Osteoblast (primary cell): ENCODE results near the gene GCNT4. TPM values are rescaled to one million over a fixed set of nuclear protein-coding genes. Genes with fewer than 3 reads are reported as not detected.

Experiments
- DNase-seq: peaks from one replicate; pipeline ENCODE4 v3.0.0; 2011; ENCODE audit warnings: low spot score, mixed read lengths; ENCODE audit not compliant: insufficient read length; ENCODE audit errors: missing footprints
- H2AFZ ChIP-seq: 2 replicates; pipeline ENCODE4 v1.6.0; 2011; ENCODE audit warnings: mild to moderate bottlenecking, low read length
- H3K27ac ChIP-seq: 2 replicates; pipeline ENCODE4 v1.5.1; 2011; ENCODE audit warnings: mild to moderate bottlenecking, low read depth, low read length, moderate library complexity
- H3K27me3 ChIP-seq: 2 replicates; pipeline ENCODE4 v1.6.0; 2012; ENCODE audit warnings: mild to moderate bottlenecking, control low read depth, inconsistent platforms, low read length, moderate library complexity; ENCODE audit not compliant: insufficient read depth
- H3K36me3 ChIP-seq: 2 replicates; pipeline ENCODE4 v1.5.1; 2011; ENCODE audit warnings: mild to moderate bottlenecking, low read length, control low read depth, moderate library complexity; ENCODE audit not compliant: insufficient read depth
- H3K4me1 ChIP-seq: 2 replicates; pipeline ENCODE4 v1.5.1; 2011; ENCODE audit warnings: mild to moderate bottlenecking, low read length, control low read depth, moderate library complexity; ENCODE audit not compliant: insufficient read depth
- H3K4me2 ChIP-seq: 2 replicates; pipeline ENCODE4 v1.6.0; 2011; ENCODE audit warnings: mild to moderate bottlenecking, low read length; ENCODE audit not compliant: insufficient read depth
- H3K4me3 ChIP-seq: fragments of 200-600 bp; sonication (generic); 3 replicates; pipeline ENCODE4 v1.5.1; 2012; ENCODE audit warnings: mild to moderate bottlenecking, low read length, inconsistent platforms; ENCODE audit not compliant: insufficient read depth
- H3K79me2 ChIP-seq: 2 replicates; pipeline ENCODE4 v1.6.0; 2012; ENCODE audit warnings: mild to moderate bottlenecking, low read length, control low read depth, inconsistent platforms; ENCODE audit not compliant: insufficient read depth
- H3K9me3 ChIP-seq: 2 replicates; pipeline ENCODE4 v1.5.1; 2011; ENCODE audit warnings: low read depth, low read length, control low read depth
- H4K20me1 ChIP-seq: 2 replicates; pipeline ENCODE4 v1.6.0; 2012; ENCODE audit warnings: mild to moderate bottlenecking, low read length, control low read depth; ENCODE audit not compliant: insufficient read depth
- total RNA-seq: library from RNA; depleted of rRNA; stranded (reverse); fragments of >200 nt; gene quantifications from 2 replicates; pipeline ENCODE4 v1.2.3, GENCODE V29; 2012
- TF ChIP-seq, protein P1 (sequence below): IDR thresholded peaks from 2 replicates; pipeline ENCODE4 v1.5.1; 2011; ENCODE audit warnings: mild to moderate bottlenecking, low read depth, low read length, moderate library complexity; ENCODE audit errors: extremely low read depth

GCNT4 gene
- total RNA-seq, 1 donor, result 2.5 TPM

DNA sequence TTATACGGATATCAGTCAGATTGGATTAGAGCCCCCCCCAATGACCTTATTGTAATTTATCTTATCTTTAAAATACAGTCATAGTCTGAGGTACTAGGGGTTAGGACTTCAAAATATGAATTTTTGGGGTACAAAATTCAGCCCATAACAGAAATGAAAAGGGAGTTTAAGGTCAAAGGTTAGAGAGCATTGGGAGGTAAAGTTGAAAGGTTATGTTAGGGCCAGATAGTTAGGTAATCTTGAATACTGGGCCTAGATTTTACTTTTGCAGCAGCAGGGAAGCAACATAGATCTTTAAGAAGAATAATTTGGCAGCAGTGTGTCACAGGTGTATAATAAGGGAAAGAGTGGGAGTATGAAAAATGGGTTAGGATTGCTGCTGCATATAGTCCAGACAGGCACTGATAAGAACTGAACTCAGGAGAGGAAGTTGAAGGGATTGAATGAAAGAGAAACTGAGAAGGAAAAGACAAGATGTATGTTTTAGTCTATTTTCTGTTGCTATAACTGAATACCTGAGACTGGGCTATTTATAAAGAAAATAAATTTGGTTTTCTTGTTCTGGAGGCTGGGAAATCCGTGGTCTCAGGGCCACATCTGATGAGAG, 10.7 kb upstream of the GCNT4 start:
- Histone ChIP-seq H3K4me2 (no peak overlapping the region), H3K4me1 (no peaks in the 10 kb centered on the region), H3K4me3 (no peak overlapping the region), H3K79me2 (no peaks in the 10 kb centered on the region), H3K27ac (no peak overlapping the region), H3K36me3 (no peaks in the 10 kb centered on the region), H2AFZ (no peak overlapping the region), H3K27me3 (no peaks in the 10 kb centered on the region), H4K20me1 (no peaks in the 10 kb centered on the region), H3K9me3 (no peaks in the 10 kb centered on the region)
- TF ChIP-seq, protein P1, sequence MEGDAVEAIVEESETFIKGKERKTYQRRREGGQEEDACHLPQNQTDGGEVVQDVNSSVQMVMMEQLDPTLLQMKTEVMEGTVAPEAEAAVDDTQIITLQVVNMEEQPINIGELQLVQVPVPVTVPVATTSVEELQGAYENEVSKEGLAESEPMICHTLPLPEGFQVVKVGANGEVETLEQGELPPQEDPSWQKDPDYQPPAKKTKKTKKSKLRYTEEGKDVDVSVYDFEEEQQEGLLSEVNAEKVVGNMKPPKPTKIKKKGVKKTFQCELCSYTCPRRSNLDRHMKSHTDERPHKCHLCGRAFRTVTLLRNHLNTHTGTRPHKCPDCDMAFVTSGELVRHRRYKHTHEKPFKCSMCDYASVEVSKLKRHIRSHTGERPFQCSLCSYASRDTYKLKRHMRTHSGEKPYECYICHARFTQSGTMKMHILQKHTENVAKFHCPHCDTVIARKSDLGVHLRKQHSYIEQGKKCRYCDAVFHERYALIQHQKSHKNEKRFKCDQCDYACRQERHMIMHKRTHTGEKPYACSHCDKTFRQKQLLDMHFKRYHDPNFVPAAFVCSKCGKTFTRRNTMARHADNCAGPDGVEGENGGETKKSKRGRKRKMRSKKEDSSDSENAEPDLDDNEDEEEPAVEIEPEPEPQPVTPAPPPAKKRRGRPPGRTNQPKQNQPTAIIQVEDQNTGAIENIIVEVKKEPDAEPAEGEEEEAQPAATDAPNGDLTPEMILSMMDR, result no peak
- no peak for DNase-seq

DNA sequence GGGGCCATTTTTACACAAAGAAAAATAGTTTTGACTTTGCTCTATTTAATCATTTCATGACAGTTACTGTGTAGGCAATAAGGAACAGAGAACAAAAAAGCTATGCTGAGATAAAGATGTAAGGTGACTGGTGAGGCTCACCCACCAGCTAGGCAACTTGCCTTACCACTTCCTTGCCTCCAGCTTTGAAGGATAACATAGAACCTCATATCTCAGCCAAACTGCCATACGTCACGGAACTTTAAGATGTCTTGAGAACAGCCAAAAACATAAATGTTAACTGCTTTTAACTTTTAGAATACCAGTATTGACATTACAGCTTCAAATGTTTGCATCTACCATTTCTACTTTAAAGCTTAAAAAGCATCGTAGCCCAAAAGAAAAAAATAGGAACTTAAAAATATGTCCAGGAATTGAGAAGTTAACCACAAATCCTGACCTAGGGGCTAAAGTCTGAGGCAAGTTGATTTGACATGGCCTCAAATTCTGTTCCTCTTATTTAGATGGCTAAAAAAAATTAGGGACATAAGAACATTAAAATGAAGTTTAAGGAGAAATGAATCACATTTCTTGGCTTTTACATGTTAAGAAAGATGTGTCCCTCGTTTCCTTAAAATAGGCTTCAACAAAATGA, 7.7 kb upstream of the GCNT4 start:
- H3K4me3 ChIP-seq, result no peak overlapping the region
- TF ChIP-seq, protein P1, result no peak
- H3K27me3 ChIP-seq, result no peaks in the 10 kb centered on the region
- H3K4me1 ChIP-seq, result no peaks in the 10 kb centered on the region
- no peaks in the 10 kb centered on the region for H4K20me1 ChIP-seq
- H3K9me3 ChIP-seq, result no peaks in the 10 kb centered on the region
- no peak overlapping the region for H2AFZ ChIP-seq
- H3K79me2 ChIP-seq, result no peaks in the 10 kb centered on the region
- H3K27ac ChIP-seq, result no peak overlapping the region
- H3K4me2 ChIP-seq, result no peak overlapping the region
- no peak for DNase-seq
- no peaks in the 10 kb centered on the region for H3K36me3 ChIP-seq

DNA sequence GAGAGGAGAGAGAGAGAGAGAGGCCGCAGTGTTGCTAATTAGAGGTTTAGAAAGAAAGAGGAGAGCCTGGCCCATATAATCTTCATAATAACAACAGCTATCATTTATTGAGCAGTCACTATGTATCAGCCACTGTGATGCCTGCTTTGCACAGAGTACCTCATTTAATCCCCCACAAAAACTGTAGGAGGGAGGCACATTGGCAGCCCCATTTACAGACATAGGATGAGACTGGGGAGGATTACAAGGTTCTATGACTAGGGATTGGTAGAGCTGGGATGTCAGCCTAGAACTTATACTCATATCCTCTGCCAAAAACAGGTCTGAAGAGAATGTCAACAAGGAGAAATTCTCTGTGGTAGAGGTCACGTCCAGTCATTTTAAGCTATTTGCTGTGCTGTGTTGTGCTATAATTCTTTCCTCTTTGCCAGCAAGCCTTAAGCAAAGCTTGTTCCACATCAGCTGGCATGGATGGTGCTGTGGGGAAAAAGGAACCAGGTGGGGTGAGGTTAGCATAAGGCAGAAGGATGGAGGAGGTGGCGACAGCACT, 6.7 kb upstream of the GCNT4 start:
- no peaks in the 10 kb centered on the region for H4K20me1 ChIP-seq
- DNase-seq, result no peak
- H3K4me1 ChIP-seq, result peaks cover 4% of the 10 kb centered on the region
- H3K9me3 ChIP-seq, result no peaks in the 10 kb centered on the region
- TF ChIP-seq, protein P1, result no peak
- H3K4me3 ChIP-seq, result no peak overlapping the region
- no peak overlapping the region for H3K27ac ChIP-seq
- H3K27me3 ChIP-seq, result no peaks in the 10 kb centered on the region
- no peak overlapping the region for H2AFZ ChIP-seq
- no peaks in the 10 kb centered on the region for H3K36me3 ChIP-seq
- H3K79me2 ChIP-seq, result no peaks in the 10 kb centered on the region
- no peak overlapping the region for H3K4me2 ChIP-seq

DNA sequence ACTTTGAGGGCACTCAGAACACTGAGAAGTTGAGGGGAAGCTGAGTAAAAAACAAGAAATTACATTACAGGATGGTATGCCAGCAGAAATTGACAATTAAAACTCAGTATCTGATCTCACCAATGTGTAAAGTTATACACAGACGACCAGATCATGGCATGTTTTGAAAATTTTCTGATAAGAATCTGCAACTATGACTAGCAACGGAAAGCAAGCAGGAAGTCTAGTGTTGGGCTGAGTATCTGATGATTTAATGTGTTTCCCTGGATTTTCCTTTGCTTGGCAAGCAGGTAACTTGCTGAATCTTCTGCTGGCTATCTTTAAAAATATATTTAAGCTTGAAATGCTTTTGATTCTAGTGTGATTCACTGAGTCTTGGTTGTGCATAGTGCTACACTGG, 5.2 kb upstream of the GCNT4 start:
- H3K79me2 ChIP-seq, result no peaks in the 10 kb centered on the region
- TF ChIP-seq, protein P1, result no peak
- no peaks in the 10 kb centered on the region for H3K36me3 ChIP-seq
- H3K27ac ChIP-seq, result no peak overlapping the region
- no peak overlapping the region for H3K4me3 ChIP-seq
- H3K4me2 ChIP-seq, result no peak overlapping the region
- no peaks in the 10 kb centered on the region for H3K9me3 ChIP-seq
- H3K27me3 ChIP-seq, result no peaks in the 10 kb centered on the region
- no peak overlapping the region for H2AFZ ChIP-seq
- H4K20me1 ChIP-seq, result no peaks in the 10 kb centered on the region
- peaks cover 7% of the 10 kb centered on the region for H3K4me1 ChIP-seq
- DNase-seq, result no peak
